ENCODE results near the gene OGA.

OGA gene

DNA sequence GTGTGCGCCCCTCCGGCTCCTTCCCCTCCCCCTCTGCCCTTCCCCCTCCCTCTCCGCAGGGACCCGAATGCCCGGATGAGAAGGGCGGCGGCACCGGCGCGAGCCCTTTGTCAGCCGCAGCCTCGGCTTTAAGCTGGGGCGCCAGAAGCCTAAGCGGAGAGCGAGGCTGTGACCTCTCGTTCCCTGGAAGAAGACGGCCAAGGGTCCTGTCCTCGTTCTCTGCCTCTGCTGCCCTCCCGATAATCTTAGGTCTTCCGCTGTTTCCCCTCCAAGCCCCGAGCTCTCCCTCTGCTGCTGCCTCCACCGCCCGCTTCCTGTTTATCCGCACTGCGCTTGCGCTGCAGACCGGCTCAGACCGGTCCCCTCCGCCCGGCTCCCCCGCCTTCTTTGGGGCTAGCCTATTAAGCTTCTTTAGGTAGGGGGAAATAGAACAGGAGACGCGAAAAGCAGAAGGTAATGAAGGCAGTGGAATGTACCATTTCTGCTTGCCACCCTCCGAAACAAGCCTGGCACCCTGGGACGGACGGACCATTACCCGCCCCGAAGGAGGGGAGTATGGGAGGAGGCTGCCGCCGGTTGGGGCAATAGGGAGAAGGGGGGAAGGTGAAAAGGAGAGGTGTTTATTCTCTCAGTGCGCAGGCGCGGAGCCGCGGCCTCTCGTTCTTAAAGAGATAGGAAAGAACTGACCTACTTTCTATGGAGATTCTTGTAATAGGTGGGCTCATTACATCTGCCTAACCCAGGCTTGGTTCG lies at the start of gene OGA:
OGA (minus strand) TSS at position 326 of the 753 bp plus-strand sequence. CDS start 422 bp downstream, outside the sequence.
- peak; percentile 97 for DNase-seq (ENCODE audit: low read depth)

GRCh38 chr10:101867931-101868330 lies 49.7 kb upstream of the OGA start:
- no peak for DNase-seq (ENCODE audit: low read depth)

DNA sequence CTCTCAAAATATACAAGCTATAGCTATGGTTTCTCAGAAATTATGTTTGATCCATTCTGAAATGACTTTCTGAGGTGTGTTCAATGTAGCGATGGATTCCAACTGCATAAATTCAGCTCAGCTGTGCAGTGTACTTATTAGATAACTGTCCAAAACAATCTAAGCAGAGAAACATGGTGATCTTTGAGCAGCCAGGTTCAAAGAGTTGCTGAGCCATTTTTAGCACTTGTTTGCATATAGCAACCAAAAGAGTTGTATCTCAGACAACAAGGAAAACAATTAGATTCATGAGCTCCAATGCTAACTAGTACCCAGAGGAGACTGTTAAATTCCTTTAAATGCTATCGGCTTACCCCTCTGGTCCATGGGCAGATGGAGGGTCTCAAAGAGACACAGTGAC lies 41.3 kb upstream of the OGA start:
- no peak for DNase-seq (ENCODE audit: low read depth)

DNA sequence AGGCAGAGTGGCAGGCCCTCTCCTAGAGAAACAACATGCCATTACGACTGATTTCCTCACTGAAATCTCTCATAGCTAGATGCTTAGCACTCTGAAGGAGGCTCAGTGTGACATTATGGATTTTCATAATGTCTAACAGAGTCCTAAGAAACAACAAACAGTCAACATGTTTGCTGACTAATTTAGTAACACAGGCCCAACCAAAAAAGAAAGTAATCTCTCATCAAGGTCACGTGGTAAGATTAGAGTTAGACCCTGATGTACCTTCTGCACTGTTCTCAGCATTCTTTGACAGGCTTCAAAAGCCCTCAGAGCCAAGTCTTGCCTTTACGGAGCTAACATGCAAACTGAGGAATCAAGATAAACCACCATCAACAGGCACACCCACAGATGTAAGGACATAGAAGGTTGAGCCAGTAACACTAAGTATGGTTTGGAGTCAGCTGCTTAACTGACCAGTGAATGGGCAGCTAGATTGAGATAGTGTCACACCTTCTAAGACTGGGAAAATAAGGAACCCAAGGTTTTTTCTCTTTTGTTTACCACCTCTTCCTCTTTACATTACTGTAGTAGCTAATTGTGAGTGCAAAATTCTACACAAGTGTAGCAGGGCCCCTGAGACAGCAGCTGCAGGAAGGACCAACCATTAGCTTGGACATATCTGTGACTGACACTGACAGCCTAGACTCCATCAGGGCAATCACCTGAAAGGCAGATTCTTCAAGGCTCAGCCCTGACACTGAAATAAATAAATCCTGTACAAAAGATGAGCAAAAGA lies 40.7 kb upstream of the OGA start:
- no peak for DNase-seq (ENCODE audit: low read depth)

DNA sequence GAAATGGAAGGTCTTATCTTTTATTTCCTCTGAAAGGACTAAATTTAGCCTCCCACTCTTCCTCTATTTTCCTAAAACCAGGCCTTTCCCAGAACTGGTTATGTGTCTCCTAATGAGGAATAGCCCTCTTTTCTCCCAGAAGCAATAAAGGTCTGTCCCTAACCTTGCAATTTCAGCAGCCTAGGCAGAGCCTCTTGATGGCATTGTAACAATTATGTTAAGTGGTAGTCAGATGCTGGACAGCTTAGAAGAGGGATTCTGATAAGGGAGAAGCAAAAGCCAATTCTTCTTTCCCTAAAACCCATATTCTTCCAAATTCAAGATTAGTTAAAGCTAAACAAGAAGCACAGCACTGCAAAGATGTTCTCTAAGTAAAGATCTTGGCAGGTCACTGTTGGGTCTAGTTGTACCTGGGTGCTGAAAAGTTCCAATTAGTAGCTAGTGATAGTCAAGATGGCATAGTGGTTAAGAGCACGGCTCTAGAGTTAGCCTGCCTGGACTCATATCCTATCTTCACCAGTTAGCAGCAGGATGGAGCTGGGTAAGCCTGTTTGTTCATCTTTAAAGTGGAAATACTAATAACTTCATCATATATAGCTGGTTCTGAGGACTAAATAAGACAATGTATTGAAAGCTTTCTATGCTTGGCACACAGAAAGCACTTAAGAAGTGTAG lies 39.7 kb upstream of the OGA start:
- DNase-seq (ENCODE audit: low read depth): no peak

DNA sequence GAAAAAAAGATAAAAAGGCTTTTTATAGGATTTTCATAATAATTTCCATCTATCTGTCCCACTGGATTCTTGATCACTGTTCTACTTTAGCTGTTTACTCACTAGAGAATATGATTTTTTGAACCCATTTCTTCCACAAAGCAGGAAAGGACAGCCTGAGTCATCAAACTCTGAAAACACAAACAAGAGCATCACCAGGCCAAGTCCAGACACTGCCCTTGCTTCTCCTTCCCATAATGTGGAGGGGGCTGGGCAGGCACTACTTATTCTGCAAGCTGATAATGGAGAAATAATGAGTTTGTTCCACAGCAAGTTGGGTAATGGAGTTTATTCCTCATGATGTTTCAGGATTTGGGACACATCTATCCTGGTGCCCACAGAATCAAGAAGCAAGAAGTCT lies 38.4 kb upstream of the OGA start:
- DNase-seq (ENCODE audit: low read depth): no peak

GRCh38 chr10:101851411-101852116 lies 33.3 kb upstream of the OGA start:
- no peak for DNase-seq (ENCODE audit: low read depth)

- no peak for DNase-seq (ENCODE audit: low read depth)
Observed at GRCh38 chr10:101850749-101851148, 32.5 kb upstream of the OGA start.

DNA sequence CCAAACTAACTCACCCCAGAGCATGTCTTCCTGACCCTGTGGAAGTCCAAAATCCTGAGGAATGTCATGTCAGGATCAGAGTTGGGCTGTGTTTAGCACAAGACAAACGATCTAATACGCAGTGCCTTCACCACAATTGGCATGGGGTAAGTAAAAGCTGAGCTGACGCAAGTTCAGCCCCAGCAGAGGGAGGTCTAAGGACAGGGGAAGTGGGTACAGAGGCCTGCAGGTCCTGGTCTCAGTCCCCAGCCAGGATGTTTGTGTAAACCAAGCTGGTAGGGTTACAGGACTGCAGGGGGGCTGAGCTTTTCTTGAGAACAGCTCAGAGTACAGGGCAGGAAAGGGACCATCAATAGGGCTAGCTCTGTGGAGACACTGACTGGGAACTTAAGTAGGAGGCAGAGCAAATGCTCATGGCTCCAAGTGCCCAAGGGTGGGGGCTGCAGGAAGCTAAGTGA lies 30.7 kb upstream of the OGA start:
- no peak for DNase-seq (ENCODE audit: low read depth)

- DNase-seq (ENCODE audit: low read depth): no peak
Observed at GRCh38 chr10:101848408-101848807, 30.2 kb upstream of the OGA start.

GRCh38 chr10:101845893-101846292 lies 27.6 kb upstream of the OGA start:
- DNase-seq (ENCODE audit: low read depth): no peak

- peak; percentile 48 for DNase-seq (ENCODE audit: low read depth)
Observed at GRCh38 chr10:101843032-101844021, 25.1 kb upstream of the OGA start, which contains the start of gene KCNIP2. TSS of gene KCNIP2 (minus strand) at chr10:101843800. CDS start at chr10:101843568, 232 bp downstream.

GRCh38 chr10:101841826-101842225 lies 23.6 kb upstream of the OGA start:
- DNase-seq (ENCODE audit: low read depth): no peak

DNA sequence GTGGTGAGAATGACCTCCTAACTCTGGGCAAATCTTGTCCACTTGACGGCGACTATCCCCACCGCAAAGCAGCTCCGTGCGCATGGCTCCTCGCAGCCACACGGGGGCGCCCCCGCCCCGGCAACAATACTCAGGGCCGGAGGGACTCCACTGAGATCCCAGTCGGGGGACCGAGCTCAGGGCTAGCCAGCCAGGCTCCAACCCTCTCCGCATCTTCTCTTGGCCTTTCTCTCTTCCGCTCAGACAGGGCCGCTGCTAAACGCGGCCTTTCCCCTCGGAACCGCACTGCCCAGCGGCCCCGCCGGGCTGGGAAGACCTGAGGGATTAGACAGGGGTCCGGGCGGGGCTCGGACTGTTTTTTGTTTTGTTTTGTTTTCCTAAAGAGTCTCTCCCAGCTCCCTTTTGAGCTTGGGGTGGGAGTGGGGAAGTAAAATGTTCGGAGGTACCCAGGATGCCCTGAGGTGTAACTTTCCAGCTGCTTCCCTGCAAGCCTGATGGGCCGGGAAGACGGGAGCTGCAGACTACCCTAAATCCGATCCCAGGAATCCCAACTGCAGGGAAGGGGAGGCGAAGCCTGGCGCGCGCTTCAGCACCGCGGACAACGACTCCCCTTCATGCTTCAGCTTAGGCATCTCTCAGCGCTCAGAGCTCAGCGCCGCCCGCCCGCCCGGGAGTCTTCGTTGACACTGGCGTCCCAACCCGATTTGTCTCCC lies 22.7 kb upstream of the OGA start:
- peak; percentile 69 for DNase-seq (ENCODE audit: low read depth)

- no peak for DNase-seq (ENCODE audit: low read depth)
Observed at GRCh38 chr10:101840102-101840684, 21.9 kb upstream of the OGA start.

- DNase-seq (ENCODE audit: low read depth): peak; percentile 50
Observed at GRCh38 chr10:101839416-101840063, 21.3 kb upstream of the OGA start.

- DNase-seq (ENCODE audit: low read depth): no peak
Observed at GRCh38 chr10:101839002-101839401, 20.8 kb upstream of the OGA start.

- no peak for DNase-seq (ENCODE audit: low read depth)
Observed at GRCh38 chr10:101838416-101838970, 20.2 kb upstream of the OGA start.

DNA sequence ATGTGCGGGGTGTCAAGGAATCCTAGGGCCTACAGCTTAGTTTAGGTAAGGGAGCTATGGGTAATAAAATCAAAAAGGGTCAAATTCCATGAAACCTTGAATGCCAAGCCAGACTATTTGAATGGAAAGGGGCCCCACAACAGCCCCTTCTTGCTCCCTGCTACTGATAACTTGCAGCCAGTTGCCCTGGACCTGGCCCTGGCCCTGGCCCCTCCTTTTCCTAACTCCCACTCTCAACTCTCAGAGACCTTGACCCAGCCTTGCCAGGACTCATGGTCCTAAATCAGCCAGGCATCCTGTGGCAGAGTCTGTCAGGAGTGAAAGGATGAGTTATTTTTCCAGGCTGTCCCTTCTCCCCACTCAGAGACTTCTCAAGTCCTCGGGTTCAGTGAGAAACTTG lies 19.5 kb upstream of the OGA start:
- no peak for DNase-seq (ENCODE audit: low read depth)

Data from activated T-helper 9 cell treated with anti-CD3 and anti-CD28 coated beads, Interleukin-2, amount 50 U/mL, for 16 hours (primary cell).